IPS-18c (cell line): ENCODE measurements around the gene STARD7.
"Not testable (repeated sequence)": the region's sequence is repeated elsewhere in the genome, so short reads cannot be mapped to it uniquely, and the experiment has no call there.

ENCODE experiments used
- H3K4me3 ChIP-seq: 2 replicates; pipeline ENCODE4 v1.7.0; 2013; ENCODE audit warnings: low read depth, mild to moderate bottlenecking, low read length, moderate library complexity; ENCODE audit not compliant: insufficient read depth
- H3K9me3 ChIP-seq: one replicate; pipeline ENCODE4 v1.6.1; 2013; ENCODE audit warnings: mild to moderate bottlenecking, low read length, moderate library complexity; ENCODE audit not compliant: control insufficient read depth, insufficient read depth

The STARD7 gene

GRCh38 chr2:96240341-96241038 lies 31.9 kb upstream of the STARD7 start:
- Histone ChIP-seq H3K4me3 (no peak overlapping the region), H3K9me3 (no peaks in the 10 kb centered on the region)

GRCh38 chr2:96239745-96240264 lies 31.2 kb upstream of the STARD7 start:
- Histone ChIP-seq H3K4me3 (no peak overlapping the region), H3K9me3 (no peaks in the 10 kb centered on the region)

GRCh38 chr2:96239091-96239490 lies 30.5 kb upstream of the STARD7 start:
- no peak overlapping the region for H3K4me3 ChIP-seq
- no peaks in the 10 kb centered on the region for H3K9me3 ChIP-seq

GRCh38 chr2:96238266-96238665 lies 29.6 kb upstream of the STARD7 start:
- no peak overlapping the region for H3K4me3 ChIP-seq

GRCh38 chr2:96236882-96237281 lies 28.3 kb upstream of the STARD7 start:
- H3K4me3 ChIP-seq: no peak overlapping the region

More at GRCh38 chr2:96238266-96238665, 29.6 kb upstream of the STARD7 start:
- H3K9me3 ChIP-seq: no peaks in the 10 kb centered on the region

GRCh38 chr2:96233880-96234316 lies 25.3 kb upstream of the STARD7 start:
- H3K4me3 ChIP-seq: no peak overlapping the region
- no peaks in the 10 kb centered on the region for H3K9me3 ChIP-seq

More at GRCh38 chr2:96236882-96237281, 28.3 kb upstream of the STARD7 start:
- H3K9me3 ChIP-seq: no peaks in the 10 kb centered on the region

GRCh38 chr2:96233436-96233835 lies 24.8 kb upstream of the STARD7 start:
- H3K4me3 ChIP-seq: no peak overlapping the region

GRCh38 chr2:96231316-96231715 lies 22.7 kb upstream of the STARD7 start:
- H3K9me3 ChIP-seq: no peaks in the 10 kb centered on the region

More at GRCh38 chr2:96233436-96233835, 24.8 kb upstream of the STARD7 start:
- H3K9me3 ChIP-seq: no peaks in the 10 kb centered on the region

GRCh38 chr2:96225016-96225533 lies 16.4 kb upstream of the STARD7 start:
- Histone ChIP-seq H3K4me3 (no peak overlapping the region), H3K9me3 (no peaks in the 10 kb centered on the region)

More at GRCh38 chr2:96231316-96231715, 22.7 kb upstream of the STARD7 start:
- H3K4me3 ChIP-seq: no peak overlapping the region

- H3K4me3 ChIP-seq, H3K9me3 ChIP-seq: not testable (repeated sequence)
These were observed 12.5 kb upstream of the STARD7 start for GRCh38 chr2:96221106-96221505.

GRCh38 chr2:96219959-96220358 lies 11.3 kb upstream of the STARD7 start:
- not testable (repeated sequence) for H3K9me3 ChIP-seq, H3K4me3 ChIP-seq

- Histone ChIP-seq H3K4me3 (no peak overlapping the region), H3K9me3 (no peaks in the 10 kb centered on the region)
These were observed 10.0 kb upstream of the STARD7 start for GRCh38 chr2:96218508-96219131.

GRCh38 chr2:96214554-96214953 lies 5.9 kb upstream of the STARD7 start:
- no peak overlapping the region for H3K4me3 ChIP-seq
- no peaks in the 10 kb centered on the region for H3K9me3 ChIP-seq

GRCh38 chr2:96213379-96213778 lies 4.8 kb upstream of the STARD7 start:
- no peaks in the 10 kb centered on the region for H3K9me3 ChIP-seq
- H3K4me3 ChIP-seq: no peak overlapping the region

- no peak overlapping the region for H3K4me3 ChIP-seq
- H3K9me3 ChIP-seq: no peaks in the 10 kb centered on the region
These were observed 3.7 kb upstream of the STARD7 start for GRCh38 chr2:96212339-96212738.

GRCh38 chr2:96209729-96210085 lies 1.1 kb upstream of the STARD7 start:
- no peak overlapping the region for H3K4me3 ChIP-seq
- no peaks in the 10 kb centered on the region for H3K9me3 ChIP-seq

- Histone ChIP-seq H3K9me3 (no peaks in the 10 kb centered on the region), H3K4me3 (peak overlapping the region; percentile 97; the same call in 1 of the 2 replicates)
These were observed 543 bp upstream of the STARD7 start for GRCh38 chr2:96209011-96209728.

- Histone ChIP-seq H3K4me3 (peak overlapping the region; percentile 97), H3K9me3 (no peaks in the 10 kb centered on the region)
These were observed 869 bp downstream of the STARD7 start for GRCh38 chr2:96207774-96208142.
